ENCODE measurements around the gene R3HCC1L. TPM values are rescaled to one million over a fixed set of nuclear protein-coding genes. Genes with fewer than 3 reads are reported as not detected.

Gene R3HCC1L
- polyA plus RNA-seq, 2 of the 4 experiments (the other 2 are of a cell fraction) = 11.0 to 15.2 TPM

GRCh38 chr10:98272245-98272644 is 137.8 kb downstream of the R3HCC1L start:
- H3K4me2 ChIP-seq = no peak overlapping the region
- POLR2A ChIA-PET = no interaction called here
- 63% methylated on average over 6 of the region's 8 CpGs for WGBS (ENCODE audit: missing lambda C conversion rate)
- peaks cover 26% of the 10 kb centered on the region for H3K4me1 ChIP-seq
- H3K4me3 ChIP-seq = no peak overlapping the region
- TF ChIP-seq JUN (IDR thresholded peaks at IDR 0.05) = no peak
- no peak for ATAC-seq
- H3K27ac ChIP-seq = no peak overlapping the region
- H3K9me3 ChIP-seq = no peaks in the 10 kb centered on the region
- CTCF ChIA-PET = interaction anchor here (0.9 to 2.5 kb wide), 4 partner anchors 10 to 37 kb away, joined by 3 to 12 read pairs (median 4); no protein-coding TSS in a partner anchor
- FAIRE-seq = no peak
- no peak for DNase-seq (ENCODE audit: low read depth in 1 of 2, low spot score in 1 of 2)

DNA sequence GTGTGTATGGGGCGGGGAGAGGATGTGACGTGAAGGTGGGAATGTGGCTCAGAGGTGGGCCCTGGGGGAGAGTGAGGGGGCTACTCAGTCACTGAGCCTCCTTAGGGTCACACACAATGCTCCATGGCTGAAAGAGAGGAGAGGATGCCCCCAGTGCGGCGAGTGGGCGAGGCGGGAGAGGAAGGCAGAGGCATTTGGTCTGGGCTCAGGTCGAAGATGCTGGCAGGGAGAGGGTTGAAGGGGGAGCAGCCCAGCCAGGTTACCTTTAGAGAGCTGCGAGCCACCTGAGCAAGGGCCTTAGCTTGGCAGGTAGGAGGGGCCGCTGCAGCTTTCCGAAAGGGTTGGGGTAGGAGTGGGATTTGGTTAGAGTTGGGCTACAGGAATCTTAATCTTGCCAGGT is 138.2 kb downstream of the R3HCC1L start:
- Histone ChIP-seq H3K27ac (no peak overlapping the region), H3K4me1 (peaks cover 22% of the 10 kb centered on the region), H3K4me2 (no peak overlapping the region), H3K9me3 (no peaks in the 10 kb centered on the region), H3K4me3 (no peak overlapping the region)
- no peak for TF ChIP-seq HOXB5 (CRISPR knock-in tag; IDR thresholded peaks at IDR 0.05)
- ChIA-PET POLR2A (no interaction called here), CTCF (interaction anchor here (0.9 to 1.4 kb wide), 4 partner anchors 11 to 102 kb away, joined by 3 to 5 read pairs (median 4); no protein-coding TSS in a partner anchor)
- ATAC-seq (no peak), FAIRE-seq (no peak), DNase-seq (ENCODE audit: low read depth in 1 of 2, low spot score in 1 of 2) (no peak)
- 82% methylated on average over 10 of the region's 10 CpGs for WGBS (ENCODE audit: missing lambda C conversion rate)

GRCh38 chr10:98273057-98273850 is 138.8 kb downstream of the R3HCC1L start:
- H3K9me3 ChIP-seq = 0 out of 3 replicates have a peak, but pooled peaks cover 1% of the 10 kb centered on the region
- TF ChIP-seq, protein P1, sequence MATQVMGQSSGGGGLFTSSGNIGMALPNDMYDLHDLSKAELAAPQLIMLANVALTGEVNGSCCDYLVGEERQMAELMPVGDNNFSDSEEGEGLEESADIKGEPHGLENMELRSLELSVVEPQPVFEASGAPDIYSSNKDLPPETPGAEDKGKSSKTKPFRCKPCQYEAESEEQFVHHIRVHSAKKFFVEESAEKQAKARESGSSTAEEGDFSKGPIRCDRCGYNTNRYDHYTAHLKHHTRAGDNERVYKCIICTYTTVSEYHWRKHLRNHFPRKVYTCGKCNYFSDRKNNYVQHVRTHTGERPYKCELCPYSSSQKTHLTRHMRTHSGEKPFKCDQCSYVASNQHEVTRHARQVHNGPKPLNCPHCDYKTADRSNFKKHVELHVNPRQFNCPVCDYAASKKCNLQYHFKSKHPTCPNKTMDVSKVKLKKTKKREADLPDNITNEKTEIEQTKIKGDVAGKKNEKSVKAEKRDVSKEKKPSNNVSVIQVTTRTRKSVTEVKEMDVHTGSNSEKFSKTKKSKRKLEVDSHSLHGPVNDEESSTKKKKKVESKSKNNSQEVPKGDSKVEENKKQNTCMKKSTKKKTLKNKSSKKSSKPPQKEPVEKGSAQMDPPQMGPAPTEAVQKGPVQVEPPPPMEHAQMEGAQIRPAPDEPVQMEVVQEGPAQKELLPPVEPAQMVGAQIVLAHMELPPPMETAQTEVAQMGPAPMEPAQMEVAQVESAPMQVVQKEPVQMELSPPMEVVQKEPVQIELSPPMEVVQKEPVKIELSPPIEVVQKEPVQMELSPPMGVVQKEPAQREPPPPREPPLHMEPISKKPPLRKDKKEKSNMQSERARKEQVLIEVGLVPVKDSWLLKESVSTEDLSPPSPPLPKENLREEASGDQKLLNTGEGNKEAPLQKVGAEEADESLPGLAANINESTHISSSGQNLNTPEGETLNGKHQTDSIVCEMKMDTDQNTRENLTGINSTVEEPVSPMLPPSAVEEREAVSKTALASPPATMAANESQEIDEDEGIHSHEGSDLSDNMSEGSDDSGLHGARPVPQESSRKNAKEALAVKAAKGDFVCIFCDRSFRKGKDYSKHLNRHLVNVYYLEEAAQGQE (IDR thresholded peaks at IDR 0.05) = no peak
- TF ChIP-seq POLR2AphosphoS2 (conservative IDR thresholded peaks at IDR 0.05; ENCODE audit: low read length) = no peak
- no peak for TF ChIP-seq NPAS2 (CRISPR knock-in tag; IDR thresholded peaks at IDR 0.05; ENCODE audit: borderline replicate concordance)
- TF ChIP-seq CHD4 (IDR thresholded peaks at IDR 0.05; ENCODE audit: borderline replicate concordance) = no peak
- TF ChIP-seq EHF (CRISPR knock-in tag; IDR thresholded peaks at IDR 0.05) = no peak
- no peak for TF ChIP-seq ZFP36 (IDR thresholded peaks at IDR 0.05; ENCODE audit: borderline replicate concordance, partially characterized antibody)
- no peak for TF ChIP-seq FOSB (CRISPR knock-in tag; IDR thresholded peaks at IDR 0.05)
- TF ChIP-seq ZNF302 (CRISPR knock-in tag; IDR thresholded peaks at IDR 0.05) = no peak
- no peak for TF ChIP-seq KDM5A (IDR thresholded peaks at IDR 0.05)
- no peak for TF ChIP-seq NR3C1 (IDR thresholded peaks at IDR 0.05)
- no peak for TF ChIP-seq MAZ (IDR thresholded peaks at IDR 0.05; ENCODE audit: borderline replicate concordance, low read depth, low read length)
- no peak for TF ChIP-seq ATOH8 (CRISPR knock-in tag; IDR thresholded peaks at IDR 0.05; ENCODE audit: low read depth)
- TF ChIP-seq CEBPB (IDR thresholded peaks at IDR 0.05) = no peak
- no peak for TF ChIP-seq MYC (IDR thresholded peaks at IDR 0.05; ENCODE audit: borderline replicate concordance, low read length)
- TF ChIP-seq NFE2L2 (conservative IDR thresholded peaks at IDR 0.05; ENCODE audit: low read length) = no peak
- TF ChIP-seq ZSCAN20 (CRISPR knock-in tag; IDR thresholded peaks at IDR 0.05) = no peak
- no peak for TF ChIP-seq SMC3 (IDR thresholded peaks at IDR 0.05)
- ChIA-PET POLR2A (no interaction called here), CTCF (interaction anchor here (0.9 to 1.6 kb wide), 5 partner anchors 11 to 103 kb away, joined by 3 to 5 read pairs (median 4); no protein-coding TSS in a partner anchor)
- H3K27ac ChIP-seq = no peak overlapping the region
- peaks cover 20% of the 10 kb centered on the region for H3K4me1 ChIP-seq
- H3K4me2 ChIP-seq = no peak overlapping the region
- ATAC-seq (no peak), FAIRE-seq (no peak), DNase-seq (ENCODE audit: low read depth in 1 of 2, low spot score in 1 of 2) (no peak)
- no peak overlapping the region for H3K4me3 ChIP-seq
- WGBS (ENCODE audit: missing lambda C conversion rate) = 81% methylated on average over 9 of the region's 9 CpGs
